ENCODE results near the gene FBXO38.
"Not testable (repeated sequence)": the region's sequence is repeated elsewhere in the genome, so short reads cannot be mapped to it uniquely, and the experiment has no call there.

Gene FBXO38

DNA sequence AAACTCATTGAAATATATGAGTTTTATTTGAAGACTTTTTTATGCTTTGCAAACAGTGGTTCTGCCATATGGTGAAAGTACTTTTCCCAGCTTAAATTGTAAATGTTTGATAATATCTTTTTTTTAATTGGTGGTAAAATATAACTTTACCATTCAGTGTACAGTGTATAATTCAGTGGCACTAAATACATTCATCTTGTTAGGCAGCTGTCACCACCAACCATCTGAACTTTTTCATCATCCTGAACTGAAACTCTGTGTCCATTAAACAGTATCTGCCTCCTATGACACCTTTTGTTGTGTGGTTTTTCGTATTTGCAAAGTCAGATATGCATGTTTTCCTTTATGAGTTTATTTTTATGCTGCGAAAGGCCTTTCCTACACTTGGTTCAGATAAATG is 45.1 kb downstream of the FBXO38 start:
- DNase-seq = no peak

DNA sequence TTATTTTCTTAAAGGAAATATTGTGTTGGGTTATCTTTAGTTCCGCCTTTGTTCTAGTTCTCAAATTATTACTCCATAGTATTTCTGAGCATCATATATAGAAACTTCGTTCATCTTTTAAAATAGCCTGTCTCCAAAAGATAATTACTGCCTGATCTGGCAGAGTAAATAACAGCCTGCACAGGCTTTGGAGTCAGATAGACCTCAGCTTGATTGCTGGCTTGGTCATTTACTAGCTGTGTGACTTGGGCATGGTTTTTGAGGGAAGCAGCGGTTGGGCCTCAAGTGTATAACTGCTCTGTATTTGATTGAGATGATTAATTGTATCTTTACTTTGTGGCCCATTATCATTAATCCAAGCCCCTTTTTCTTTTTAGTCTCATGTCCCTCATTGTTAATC is 50.1 kb downstream of the FBXO38 start:
- DNase-seq = no peak

DNA sequence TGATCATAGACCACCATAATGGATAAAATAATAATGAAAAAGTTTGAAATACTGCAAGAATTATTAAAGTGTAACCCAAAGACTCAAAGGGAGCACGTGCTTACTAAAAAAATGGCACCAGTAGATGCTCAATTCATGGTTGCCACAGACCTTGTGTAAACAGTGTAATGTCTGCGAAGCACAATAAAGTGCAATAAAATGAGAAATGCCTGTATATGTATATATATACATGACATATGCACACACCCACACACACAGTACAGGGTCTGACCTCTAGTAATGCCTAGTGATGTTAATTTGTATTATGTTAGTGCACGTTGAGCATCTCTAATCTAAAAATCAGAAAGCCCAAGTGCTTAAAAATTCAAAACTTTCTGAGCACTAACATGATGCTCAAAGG is 52.3 kb downstream of the FBXO38 start:
- DNase-seq = no peak

DNA sequence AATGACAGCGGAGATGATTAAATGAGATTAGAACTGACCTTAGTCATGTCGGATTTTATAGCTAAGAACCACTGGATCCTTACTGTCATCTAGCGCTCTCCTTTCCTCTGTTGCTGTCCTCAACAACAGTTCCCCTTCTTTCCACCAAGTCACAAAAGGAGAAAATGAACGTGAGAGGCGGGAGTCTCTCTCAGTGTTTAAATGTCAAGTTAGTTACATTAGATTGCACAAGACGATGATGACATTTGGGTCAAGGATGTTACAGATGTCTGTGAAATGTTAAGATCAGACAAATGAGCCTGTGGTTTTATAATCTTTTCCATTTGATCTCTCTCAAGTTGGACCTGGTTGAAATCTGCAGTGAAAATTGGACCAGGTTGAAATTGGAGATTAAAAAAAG is 53.5 kb downstream of the FBXO38 start:
- DNase-seq = no peak

DNA sequence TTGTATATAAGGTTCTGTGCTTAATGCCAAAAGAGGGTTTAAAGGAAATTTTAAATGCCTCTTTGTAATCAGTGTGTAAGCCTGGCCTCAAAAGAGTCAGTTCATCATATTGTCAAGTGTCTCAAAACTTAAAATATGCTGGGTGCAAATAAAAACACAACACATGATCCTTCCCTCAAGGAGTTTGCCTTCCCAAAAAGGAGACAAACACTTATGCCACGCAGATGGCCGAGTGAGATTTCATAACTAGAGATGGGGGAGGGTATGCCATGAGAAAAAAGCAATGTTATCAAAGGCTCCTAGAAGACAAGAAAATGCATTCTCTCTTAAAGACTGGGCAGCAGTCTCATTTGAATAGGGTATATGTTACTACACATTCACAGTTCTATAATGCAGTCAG is 55.2 kb downstream of the FBXO38 start:
- DNase-seq = no peak

DNA sequence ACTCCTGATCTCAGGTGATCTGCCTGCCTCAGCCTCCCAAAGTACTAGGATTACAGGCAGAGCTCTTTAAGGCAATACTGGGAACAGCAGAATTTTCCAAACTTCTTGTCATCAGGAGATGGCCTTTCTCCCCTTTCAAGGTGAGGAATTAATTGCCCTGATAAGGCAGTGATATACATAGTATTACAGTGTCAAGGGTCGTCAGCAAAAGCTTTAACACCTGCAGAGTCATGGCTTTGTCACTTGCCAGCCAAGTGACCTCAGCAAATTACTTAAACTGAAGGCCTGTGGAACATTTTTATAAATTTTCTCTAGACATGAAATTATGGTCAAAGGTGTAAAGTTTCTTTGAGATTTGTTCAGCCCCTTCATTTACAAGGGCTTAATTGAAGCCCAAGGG is 59.5 kb downstream of the FBXO38 start:
- no peak for DNase-seq

DNA sequence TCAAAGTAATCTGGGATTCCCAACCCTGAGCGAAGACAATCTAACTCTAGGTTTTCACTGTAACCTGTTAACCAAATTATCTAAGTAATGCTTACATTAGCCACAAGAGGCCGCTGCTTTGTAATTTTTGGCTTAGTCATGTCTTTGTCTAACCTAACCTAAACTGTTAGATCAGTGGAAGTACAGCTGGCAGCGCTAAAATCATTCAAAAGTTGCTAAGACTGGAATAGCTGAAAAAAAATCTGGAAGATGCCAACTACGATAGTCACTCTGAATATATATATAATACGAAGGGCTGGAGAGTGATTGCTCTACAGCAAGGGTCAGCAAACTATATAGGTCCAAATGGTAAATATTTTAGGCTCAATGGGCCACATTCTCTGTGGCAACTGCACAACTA is 60.2 kb downstream of the FBXO38 start:
- DNase-seq = no peak

DNA sequence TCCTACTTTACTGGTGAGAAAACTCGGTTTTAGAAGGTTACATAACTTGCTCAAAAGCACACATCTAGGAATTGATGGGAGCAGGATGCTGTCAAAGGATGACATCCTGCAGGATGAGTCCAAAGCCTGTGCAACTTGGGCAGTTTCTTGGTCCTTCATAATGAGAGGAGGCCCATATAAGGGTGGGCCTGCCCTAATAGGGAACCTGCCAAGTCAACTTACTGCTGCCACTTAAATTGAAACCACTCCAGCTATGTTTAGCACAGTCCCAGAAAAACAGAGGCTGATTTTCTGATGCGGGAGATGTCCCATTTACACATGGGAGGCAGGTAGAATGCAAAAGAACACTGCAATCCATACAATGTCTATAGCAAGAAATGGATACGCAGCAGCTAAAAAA is 61.8 kb downstream of the FBXO38 start:
- no peak for DNase-seq

DNA sequence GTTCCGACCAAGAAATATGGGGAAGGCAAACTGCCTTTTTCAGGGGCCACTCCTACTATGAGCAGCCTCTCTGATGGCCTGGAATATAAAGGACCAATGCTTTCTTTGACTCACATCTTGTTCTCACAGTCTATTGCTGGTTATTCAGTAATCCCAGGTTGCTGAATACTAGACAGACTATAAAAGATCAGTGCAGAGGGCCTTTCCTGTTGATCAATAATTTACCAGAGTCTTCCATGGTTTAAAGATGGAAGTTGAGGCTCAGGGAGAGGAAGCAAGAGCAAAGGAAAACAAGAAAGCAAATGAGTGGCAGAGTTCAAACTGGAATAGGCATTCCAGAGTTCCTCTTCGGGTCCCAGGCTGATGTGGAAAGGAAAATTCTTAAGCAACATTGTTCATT is 62.9 kb downstream of the FBXO38 start:
- no peak for DNase-seq

DNA sequence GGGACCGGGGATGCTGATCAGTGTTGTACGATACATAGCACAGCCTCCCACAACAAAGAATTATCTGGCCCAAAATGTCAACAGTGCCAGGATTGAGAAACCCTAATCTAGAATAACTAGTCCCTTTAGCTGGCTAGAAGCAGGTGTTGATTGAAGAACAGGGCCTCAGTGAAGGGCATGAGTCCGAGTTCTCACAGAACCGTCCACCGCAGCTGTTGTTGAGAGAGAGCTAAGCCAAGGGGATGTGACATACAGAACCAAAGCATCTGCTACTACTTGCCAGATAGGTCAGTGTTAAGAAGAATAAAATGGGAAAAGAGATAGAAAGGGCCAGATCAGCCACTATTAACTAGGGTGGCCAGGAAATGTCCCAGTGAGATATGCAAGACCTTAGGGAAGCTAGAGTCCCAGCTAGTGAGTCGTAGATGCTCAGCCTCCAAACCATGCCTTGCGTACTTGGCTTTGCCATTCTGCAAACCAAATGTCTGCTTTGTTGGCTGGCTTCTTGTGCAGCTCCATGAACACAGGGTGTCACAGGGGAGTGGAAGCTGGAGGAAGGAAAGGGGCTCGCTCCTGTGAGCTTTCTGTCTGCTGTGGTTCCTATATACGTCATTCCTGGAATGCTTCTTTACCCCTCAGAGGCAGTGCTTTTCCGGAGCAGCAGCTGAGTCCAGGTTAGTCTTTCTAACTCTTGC is 68.9 kb downstream of the FBXO38 start:
- DNase-seq = no peak

DNA sequence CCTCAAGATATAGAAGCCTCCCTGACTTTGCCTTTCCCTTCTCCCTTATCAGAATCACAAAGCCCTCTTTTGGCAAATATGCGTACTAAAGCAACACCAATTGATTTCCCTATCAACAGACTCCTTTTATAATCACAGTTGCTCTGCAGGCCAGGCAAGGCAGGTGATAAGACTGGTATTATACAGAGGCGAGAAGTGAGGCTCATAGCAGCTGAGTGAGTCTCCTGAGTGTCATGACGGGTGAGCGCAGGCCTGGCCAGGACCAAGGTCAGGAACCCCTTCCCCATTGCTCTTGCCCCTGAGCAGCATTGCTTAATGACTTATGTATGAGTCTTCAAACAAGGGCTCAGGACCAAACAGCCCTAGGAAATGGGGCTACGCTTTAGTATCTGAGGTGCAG is 70.8 kb downstream of the FBXO38 start:
- DNase-seq = no peak

DNA sequence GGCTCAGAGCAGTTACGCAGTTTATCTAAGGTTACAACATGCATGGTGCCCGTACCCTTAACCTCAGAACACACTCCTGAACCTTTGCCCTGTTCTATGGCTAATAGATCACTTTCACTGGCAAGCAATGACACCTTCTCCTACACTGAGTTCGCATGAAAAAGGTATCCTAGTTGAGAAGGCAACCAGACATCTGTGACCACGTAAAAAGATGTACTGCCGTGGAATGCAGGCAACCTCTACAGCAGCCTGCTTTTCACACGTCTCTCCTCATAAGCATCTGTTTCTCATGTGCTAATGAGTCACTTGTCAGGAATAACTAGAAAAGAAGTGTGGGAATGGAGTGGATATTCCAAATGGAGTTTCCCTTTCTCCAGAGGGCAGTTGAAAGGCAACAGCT is 71.4 kb downstream of the FBXO38 start:
- DNase-seq = no peak

DNA sequence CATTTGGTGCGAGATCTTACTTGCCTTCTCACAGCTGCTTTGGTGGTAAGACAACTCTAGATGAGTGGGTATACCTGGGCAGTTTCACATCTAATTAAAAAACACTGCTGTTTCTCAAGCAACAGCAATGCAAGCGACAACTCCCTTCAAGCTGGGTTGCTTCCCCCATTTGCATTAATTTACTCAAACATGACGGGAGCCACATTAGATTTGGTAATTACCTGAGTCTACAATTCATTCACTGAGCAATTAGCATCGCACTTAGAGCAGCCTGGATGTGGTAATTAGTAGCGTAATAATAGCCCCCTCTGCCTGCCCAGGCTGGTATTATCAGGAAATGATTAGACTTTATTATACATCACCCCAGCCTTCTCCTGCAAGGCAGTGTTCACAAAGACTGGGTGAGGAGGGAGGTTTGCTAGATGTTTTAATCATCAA is 73.4 kb downstream of the FBXO38 start:
- DNase-seq = no peak

DNA sequence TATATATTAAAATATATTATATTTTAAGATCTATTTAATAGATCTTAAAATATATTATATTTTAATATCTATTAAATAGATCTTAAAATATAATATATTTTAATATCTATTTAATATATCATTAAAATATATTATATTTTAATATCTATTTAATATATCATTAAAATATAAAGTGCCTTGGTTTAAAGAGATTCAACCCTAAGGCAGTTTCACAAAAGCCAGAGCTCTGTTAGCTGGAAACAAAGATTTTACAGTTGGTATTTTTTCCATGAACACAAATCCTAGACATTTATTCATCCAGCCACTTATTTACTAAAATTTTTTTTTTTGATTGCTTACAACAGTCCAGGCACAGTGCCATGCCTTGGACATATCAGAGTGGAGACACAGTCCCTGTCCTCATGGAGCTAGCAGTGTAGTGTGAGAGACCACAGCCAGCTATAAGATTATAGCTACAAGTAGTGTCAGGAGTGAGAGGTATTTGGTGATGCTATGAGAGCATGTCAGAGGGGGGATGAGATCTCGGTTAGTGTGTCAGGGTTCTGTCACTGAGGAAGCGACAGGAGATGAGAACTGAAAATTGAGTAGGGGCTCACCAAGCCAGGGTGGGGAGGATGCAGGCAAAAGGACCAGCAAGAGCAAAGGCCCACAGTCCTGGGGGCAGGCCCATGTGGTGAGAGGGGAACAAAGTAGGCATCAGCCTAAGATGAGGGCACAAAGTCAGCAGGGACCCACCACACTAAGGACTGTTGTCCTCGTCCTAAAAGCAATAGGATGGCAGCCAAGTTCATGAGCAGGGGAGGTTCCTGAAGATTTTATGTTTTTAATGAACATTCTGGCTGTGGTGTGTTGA is 74.5 kb downstream of the FBXO38 start:
- no peak for DNase-seq

DNA sequence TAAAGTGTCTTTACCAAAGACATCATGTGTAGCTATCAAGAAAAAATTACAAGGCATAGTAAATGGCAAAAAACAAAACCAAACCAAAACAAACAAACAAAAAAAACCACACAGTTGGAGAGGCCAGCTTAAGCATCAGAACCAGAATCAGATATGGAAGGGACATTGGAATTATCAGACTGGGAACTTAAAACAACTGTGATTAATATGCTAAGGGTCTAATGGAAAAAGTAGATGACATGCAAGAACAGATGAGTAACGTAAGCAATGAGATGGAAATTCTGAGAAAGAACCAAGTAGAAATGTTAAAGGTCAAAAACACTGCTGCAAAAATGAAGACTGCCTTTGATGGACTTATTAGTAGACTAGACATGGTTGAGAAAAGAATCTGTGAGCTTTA is 75.9 kb downstream of the FBXO38 start:
- no peak for DNase-seq

DNA sequence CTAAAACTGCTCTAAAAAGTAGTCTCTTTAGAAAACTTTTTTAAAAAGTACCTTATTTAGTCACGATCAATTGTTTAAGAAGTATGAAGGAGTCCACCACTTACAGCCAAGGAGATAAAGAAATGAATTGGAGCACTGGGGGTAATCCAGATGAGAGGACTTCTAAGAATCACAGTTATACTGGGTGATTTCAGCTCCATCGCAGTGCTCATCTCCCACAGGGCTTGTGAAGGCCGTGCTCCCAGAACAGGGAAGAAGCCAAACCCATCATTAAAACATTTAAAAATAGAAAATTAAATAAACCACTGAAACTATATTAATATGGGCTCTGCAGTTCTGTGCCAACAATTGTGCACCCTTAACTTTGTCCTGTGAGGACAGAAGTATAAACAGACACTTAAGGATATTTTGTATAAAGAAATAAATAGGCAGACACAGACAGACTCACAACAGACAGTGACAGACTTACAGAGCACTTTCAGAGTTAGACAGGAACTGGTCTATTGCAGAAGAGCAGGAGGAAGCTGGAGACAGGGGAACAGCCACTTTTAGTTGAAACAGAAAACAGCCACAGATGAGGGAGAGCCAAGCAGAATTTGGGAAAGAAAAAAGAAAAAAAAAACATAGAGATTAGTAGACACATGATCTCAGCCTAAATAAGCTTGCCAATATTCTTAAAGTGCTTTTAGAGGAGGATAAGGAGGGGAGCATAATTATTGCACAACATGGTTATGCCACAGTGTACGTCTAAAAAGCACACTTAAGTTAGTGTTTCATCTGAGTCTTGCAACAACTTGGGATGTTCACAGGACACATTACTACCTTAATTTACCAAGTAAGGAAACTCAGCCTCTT is 81.8 kb downstream of the FBXO38 start:
- no peak for DNase-seq

DNA sequence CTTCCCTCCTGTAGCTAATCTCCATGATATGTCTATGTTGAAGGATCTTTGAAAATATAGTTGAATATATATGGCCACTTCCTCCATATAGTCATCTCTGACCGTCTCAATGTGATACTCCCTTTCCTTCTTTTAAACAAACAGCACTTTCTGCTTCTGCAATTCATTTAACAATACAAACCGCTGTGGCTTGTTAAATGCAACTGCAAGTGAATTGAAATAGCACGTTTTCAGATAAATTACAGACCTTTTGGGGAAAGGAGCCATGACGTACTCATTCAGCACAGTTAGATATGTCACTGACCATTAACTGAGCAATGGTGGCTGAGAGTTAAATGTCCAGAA is 82.5 kb downstream of the FBXO38 start:
- DNase-seq = no peak

DNA sequence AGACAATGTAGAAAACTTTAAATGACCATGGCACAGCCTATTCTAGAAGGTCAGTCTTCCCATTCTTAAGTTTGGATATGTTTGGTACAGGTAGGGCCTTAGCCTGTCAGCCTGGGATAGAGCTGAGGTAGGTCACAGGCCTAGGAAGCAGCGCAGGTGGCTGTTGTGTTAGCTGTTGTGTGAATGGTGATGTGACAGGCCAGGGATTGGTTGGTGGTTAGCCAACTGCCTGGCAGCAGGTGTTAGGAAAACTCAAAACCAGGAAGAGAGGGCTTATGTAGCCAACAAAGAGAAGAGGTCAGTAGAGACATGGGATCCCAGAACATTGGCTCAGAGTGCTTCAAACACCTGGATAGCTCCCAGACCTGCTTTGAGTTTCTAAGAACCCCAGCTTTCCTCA is 84.2 kb downstream of the FBXO38 start:
- DNase-seq = no peak

DNA sequence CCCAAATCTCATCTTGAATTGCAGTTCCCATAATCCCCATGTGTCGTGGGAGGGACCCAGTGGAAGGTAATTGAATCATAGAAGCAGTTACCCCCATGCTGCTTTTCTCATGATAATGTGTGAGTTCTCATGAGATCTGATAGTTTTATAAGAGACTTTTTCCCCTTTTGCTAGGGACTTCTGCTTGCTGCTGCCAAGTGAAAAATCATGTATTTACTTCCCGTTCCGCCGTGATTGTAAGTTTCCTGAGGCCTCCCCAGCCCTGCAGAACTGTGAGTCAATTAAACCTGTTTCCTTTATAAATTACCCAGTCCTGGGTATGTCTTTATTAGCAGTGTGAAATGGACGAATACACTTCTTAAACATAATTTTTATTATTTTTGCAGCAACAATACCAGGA is 85.0 kb downstream of the FBXO38 start:
- not testable (repeated sequence) for DNase-seq

DNA sequence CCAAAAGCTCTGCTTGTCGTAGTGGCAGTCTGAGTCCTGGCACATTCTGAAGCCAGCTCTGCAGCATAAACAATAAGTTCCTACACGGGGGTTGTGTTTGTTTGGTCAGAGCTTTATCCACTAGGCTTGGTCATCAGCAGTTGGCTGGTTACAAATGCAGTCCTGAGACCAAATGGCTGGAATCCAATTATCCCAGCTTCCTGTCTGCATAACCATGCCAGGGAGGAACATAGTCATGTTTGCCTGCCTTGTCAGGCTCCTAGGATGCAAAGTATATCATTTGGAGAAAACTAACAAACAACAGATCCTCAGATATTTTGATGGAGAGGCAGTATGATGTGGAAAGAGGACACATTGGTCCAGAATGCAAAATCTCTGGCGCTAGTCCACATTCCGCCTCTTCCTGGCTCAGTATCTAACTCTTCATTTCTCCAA is 85.8 kb downstream of the FBXO38 start:
- no peak for DNase-seq

DNA sequence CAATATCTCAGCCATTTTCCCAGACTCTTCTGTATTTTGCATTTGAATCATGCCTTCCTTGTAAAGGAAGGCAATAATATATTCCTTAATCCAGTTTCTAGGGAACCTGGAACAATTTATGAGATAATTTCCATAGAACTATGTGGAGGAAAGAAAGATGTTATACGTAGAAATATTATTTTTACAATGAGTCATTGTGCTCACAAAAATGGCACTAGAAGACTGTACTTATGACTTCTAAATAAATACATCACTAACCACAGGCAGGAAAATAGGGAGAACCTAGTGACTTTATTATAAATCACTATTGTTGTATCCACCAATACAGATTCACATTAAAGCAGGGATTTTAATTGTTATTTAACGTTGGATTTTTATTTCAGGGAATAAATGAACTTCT is 87.6 kb downstream of the FBXO38 start:
- no peak for DNase-seq

DNA sequence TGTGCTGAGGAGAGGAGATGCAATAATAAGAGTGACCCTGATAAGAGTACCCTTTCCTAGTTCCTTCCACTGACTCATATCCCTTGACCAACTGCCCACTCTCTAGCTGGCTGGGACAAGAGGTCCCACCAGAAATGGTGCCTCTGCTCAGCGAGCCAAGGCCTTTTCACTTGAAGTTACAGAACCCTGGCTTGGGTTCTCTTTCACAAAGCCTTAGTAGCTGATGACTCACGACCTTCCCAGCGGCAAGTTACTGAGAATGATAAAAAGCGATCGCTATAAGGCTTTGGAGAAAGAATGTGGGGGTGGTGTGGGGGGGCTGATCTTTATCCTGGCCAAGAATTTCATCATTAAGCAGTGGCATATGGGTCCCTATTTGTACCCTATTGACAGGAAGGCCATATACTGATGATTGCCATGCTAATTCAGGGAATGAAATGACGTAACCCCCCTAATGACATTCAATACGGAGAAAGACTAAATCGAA is 90.3 kb downstream of the FBXO38 start:
- DNase-seq = no peak

DNA sequence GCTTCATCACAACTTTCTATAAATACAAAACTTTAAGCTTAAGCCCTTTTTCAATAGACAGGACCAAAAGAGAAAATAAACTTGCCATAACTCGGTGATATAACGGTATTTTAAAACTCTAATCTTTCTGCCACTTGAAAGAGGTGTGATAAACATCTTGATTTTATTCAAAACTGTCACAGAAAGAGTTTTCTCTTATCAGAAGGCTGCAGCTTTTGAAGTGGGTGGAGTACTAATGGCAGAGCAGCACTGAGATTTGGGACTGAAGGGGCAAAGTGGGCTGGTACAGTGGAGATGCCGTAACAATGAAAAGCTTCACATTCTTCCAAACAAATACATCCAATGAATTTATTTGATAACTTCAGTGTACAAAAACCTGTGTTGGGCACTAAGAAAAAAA is 92.5 kb downstream of the FBXO38 start:
- no peak for DNase-seq

DNA sequence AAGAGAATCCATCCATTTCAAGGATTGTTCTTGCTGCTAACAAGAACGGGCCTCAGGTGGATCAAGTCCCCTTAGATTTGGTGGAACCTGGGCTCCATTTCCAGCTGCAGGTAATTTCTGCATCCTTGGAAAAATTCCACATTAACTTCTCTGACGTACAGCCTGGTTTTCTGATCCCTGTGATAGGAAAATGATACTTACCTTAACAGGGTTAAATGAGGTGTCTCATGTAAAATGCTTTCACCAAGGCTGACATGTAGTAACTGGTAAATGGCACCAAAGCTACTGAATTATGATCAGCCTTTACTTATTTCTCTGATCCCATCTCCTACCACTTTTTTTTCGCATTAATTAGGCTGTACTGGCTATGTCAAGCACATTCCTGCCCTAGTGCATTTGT is 93.7 kb downstream of the FBXO38 start:
- no peak for DNase-seq

All from NK-92 treated with Interleukin-12 subunit alpha and Interleukin-12 subunit beta, amount 100 ng/mL, for 24 hours (cell line).